ENCODE data around the gene SSR4.
"Not testable (repeated sequence)": the region's sequence is repeated elsewhere in the genome, so short reads cannot be mapped to it uniquely, and the experiment has no call there.

The SSR4 gene

DNA sequence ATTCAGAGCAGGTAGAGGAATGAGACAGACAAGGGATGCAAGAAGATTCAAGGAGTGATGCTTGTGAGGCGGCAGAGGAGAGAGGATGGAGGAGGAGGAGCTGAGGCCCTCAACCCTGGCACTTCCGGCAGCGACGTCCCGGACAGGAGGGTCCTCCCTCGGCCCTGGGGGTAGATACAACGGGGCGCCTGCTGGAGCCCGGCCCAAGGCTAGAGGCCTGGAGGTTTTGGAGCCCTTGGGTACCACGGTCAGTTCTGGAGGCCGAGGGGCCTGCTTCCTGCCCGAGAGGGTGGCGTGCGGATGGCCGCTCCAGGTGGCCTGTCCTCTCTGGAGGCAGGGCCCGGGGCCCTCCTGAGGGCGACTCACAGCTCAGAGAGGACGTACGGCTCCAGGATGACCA lies 13.5 kb downstream of the SSR4 start:
- DNase-seq, result no peak

DNA sequence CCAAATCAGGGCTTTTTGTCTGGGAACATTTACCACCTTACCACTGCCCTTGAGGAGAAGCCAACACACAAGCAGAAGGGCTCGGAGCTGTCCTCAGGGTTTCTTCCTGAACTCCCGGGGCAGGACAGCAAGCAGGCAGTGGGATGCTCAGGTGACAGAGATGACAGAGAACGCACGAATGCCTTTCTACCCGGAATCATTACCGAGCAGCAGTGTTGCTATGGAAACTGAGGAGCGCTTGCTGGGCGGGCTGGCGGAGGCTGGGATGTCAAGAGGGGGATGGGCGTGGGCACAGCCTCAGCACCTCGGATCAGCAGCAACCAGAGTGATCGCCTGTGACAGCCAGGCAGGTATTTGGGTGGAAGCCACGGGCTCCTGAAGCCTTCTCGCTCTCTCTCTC lies 17.8 kb downstream of the SSR4 start:
- no peak for DNase-seq

DNA sequence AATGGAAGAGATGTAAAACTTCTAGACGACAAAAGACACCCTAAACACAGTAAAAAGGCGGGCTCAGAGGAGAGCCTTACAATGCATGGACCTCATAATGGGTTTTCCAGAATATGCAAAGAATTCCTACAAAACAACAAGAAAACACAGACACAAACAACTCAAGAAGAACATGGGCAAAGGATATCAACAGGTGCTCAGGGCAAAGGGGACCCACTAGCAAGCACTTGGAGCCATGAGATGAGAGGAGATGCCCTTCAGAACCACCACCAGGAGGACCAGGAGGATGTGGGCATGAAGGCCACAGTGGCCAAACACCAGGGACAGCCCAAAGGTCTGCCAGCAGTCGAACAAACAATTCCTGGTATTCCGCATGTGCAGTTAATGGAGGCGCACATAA lies 18.7 kb downstream of the SSR4 start:
- DNase-seq, result no peak

DNA sequence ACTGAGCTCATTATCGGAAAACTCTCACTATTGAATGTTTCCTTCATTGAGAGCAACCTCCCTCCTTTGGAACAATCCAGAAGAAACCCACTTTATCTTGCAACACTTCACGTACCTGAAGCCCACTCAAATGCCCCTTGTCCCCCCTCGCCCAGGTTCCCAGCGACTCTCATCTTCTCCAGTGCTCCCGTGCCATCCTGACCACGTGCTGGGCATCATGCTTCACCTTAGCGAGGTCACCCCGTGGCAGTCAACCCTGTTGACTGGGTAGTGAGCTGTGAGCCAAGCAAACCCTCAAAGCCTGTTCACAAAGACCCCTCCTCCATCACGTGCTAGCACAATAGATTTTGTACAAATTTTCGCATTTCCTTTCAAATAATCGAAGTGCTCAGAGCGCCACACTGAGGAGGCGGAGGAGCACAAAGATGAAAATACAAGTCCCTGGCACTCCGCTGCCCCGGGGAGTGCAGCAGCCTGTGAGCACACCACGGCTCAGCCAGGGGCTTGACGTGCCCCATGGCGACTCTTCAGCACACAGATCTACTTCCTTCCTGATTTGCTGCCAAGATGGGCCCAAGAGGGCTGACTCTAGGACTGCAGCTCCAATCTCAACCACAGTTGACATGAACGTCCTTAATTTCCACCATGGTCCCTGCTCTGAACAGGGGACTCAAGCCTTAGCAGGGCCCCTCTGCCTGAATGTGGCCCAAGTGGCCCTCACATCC lies 20.3 kb downstream of the SSR4 start:
- DNase-seq, result no peak

DNA sequence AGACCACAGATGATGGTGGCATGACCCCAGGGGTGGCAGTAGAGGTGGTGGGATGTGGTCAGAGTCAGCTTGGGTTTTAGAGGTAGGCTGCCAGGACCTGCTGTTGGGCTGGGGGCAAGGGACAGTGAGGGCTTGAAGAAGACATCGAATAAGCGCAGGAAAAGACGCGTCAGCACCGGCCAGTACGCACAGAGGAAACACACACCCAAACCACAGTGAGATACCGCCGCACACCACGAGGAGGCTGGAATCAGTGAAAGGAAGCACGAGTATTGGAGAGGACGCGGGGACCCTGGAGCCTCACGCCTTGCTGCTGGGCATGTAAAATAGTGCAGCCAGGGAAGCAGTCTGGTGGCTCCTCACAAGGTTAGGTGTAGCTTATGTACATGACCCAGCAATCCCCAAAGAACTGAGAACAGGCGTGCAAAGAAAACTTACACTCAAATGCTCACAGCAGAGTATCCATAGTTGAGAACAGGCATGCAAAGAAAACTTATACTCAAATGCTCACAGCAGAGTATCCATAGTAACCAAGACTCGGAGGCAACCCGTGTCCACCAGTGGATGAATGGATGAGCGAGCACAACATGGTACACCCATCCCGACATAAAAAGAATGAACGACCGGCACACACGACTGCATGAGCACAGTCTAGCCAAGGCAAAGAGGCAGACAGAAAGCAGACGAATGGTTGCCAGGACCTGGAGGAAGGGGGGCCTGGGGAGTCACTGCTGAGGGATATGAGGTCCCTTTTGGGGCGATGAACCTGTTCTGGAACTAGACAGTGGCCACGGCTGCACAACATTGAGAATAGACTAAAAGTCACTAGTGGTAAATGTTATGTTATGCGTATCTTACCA lies 22.6 kb downstream of the SSR4 start:
- DNase-seq, result no peak

DNA sequence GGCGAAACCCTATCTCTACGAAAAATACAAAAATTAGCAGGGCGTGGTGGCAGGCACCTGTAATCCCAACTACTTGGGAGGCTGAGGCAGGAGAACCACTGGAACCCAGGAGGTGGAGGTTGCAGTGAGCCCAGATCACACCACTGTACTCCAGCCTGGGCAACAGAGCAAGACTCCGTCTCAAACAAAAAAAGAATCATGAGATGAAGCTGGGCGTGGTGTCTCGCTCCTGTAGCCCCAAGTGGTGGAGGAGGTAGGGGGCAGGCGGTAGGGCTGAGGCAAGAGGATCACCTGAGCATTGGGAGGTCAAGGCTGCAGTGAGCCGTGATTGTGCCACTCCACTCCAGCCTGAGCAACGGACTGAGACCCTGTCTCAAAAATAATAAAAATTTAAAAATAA lies 23.6 kb downstream of the SSR4 start:
- not testable (repeated sequence) for DNase-seq

DNA sequence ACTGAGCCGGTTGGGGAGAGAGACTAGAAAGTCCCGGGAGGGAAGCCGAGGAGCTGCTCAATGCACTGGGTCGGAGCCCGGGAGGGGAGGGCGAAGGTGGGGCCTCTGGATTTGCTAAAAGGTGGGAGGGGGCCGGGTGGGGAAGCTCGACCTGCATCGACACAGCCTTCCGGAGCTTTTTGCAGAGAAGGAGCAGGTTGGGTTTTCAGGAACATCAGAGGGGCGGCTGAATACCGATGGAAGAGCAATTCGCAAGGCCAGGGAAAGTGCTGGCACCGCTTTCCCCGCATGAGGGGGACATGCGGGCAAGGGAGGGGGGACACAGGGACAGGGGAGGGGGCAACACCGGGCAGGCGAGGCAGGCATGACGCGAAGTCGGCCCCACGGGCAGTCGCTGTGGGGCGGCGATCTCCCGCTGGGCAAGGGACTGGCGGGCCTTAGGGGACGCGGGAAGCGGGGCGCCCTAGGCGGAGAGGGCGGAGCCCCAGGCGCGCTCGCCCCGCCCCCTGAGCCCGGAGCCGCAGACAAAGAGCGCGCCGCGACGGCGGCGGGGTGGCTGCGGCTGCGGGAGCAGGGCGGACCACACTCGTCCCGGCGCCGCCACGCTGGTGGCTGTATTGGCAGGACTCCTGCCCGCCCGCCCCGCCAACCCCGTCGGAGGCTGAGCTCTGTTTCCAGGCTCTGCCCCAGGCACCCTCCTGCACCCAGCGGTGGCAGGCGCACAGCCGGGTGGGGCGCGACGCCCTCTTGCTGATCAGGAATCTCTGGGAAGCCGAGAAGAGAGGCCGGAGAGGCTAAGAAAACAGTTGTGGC lies 24.3 kb downstream of the SSR4 start:
- DNase-seq, result peak; percentile 64

DNA sequence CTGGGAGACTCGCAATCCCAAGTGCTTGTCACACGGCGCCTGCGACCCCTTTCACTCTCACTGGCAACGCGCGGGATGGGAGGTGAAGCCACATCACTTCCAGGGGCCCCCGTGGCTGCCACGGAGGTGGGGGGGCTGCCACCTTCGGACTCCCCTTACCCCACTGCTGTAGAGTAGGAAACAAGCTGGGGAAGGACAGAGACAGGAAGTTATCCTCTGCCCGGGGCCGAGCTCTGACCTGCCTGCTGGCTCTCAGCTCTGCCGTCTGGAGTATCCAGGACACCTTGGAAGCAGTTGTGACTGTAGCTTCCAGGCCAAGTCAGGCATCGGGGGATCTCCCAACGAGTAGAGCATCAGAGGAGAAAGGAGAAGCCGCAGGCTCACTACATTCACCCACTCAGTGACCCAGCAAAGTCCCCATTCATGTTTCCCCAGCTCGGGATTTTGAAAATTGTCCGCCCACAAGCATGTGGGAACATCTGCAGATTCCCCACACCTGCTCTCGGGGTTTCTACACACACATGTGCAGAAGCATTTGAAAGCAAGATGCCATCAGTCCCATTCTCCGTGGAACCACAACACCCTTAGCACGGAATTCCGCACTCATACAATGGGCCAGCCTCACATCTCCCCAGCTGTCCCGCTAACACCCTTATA lies 25.0 kb downstream of the SSR4 start:
- no peak for DNase-seq

DNA sequence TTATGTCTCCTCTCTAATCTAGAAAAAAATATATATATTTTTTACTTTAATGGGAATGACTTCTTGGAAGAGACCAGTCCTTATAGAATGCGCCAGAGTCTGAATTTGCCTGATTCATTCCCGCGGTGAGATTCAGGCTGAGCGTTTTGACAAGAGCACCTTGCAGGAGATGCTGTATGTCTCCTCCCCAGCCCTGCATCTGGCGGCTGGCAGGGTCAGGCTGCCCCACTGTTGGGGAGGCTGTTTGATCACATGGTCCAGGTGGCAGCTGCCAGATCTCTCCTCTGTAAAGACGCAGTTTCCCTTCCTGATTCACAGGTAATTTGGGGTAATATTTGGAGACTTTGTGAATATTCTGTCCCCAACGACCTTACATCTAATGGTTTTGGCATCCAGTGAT lies 26.1 kb downstream of the SSR4 start:
- DNase-seq, result peak; percentile 4

DNA sequence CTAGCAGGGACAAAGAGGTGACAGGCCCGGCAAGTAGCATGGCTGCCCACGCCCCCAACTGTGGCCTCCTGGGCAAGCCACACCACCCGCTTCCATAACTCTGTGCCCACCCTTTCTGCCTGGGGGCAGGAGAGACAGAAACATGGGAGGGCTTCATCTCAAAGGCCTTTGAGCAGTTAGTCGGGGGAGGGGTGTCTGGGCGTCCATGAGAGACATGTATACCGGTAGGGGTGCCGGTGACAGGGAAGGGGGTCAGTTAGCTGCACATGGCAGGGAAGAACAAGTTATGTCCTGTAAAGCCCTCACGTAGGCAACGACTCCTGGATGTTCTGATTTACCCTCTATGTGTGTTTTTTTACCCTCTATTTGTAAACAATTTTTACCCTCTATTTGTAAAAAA lies 26.6 kb downstream of the SSR4 start:
- no peak for DNase-seq

DNA sequence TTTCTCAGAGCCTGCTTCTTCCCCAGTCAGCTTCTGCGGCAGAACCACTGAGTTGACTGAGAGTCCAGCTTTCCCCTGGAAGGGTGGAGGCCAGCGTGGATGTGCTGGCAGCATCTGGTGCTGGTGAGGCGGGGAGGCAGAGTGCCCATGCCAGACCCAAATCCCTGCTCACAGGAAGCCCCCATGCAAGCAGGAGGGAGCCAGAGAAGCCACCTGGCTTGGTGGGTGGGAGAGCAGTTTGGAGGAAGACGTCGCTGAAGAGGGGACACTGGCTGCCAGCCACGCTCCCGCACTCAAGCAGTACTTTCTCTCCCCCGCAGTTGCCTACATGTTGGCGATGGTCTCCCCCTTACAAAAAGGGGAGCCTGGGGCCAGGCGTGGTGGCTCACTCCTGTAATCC lies 29.9 kb downstream of the SSR4 start:
- DNase-seq, result no peak

DNA sequence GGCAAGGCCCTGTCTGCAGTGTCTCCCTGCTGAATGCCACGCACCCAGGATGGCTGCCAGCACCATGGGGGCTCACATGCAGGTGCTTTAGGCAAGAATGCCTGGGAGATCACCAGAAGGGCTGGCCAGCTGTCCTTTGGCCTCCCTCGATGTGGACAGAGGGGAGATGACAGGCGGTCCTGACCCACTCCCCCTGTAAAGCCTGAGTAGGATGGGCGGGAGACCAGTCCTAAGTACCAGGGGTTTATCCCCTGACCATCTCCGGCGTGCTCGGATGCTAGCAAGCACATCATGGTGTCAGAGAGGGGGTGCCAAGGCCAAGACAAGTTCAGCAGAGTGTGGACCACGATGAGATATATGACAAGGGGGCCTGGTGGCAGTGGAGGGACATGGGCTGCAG lies 30.6 kb downstream of the SSR4 start:
- DNase-seq, result no peak

DNA sequence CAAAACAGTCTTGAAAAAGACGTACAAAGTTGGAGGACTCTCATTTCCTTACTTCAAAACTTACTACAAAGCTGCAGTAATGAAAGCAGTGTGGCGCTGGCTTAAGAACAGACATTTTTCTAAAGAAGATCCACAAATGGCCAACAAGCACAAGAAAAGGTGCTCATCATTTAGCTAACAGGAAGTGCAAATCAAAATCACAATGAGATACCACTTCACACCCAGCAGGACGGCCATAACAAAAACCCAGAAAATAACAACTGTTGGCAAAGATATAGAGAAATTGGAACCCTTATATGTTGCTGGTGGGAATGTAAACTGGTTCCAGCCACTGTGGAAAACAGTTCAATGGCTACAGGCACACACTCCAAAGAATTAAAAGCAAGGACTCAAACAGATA lies 32.5 kb downstream of the SSR4 start:
- no peak for DNase-seq

DNA sequence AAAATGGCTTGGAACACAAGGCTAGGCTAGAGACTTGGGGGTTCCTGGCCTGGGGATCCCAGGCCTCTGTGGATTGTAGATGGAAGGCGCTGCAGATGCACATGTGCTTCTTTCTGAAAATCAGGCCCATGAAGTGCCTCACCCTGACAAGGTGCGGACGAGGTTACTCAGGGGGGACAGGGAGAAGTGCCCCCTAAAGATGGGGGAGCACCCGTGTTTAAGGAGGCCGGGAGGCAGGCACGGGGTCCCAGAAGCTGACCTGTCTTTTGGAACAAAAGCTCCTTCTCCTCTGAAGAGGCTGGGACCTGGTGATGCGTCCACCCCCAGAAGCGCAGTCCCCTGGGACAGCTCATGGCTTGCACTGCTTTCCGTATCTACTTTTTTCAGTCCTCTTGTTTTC lies 33.4 kb downstream of the SSR4 start:
- DNase-seq, result no peak

DNA sequence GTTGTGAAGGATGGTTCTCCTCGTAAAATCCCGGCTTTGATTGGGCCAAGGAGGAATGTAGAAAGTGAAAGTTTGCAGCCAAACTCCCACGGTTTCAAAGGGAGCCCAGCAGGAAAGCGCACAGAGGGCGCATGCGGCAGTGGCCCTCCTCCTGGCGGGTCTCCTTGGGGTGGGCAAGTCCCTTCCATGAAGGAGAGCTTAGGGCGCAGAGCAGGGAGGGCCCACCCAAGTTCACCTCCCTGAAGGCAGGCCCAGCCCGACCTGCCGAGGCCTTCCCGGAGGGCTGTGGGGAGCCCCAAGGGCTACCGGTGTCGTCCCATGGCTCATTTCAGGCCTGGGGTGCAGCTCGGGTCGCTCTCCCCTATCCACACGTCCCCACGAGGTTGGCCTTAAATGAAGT lies 33.8 kb downstream of the SSR4 start:
- no peak for DNase-seq

DNA sequence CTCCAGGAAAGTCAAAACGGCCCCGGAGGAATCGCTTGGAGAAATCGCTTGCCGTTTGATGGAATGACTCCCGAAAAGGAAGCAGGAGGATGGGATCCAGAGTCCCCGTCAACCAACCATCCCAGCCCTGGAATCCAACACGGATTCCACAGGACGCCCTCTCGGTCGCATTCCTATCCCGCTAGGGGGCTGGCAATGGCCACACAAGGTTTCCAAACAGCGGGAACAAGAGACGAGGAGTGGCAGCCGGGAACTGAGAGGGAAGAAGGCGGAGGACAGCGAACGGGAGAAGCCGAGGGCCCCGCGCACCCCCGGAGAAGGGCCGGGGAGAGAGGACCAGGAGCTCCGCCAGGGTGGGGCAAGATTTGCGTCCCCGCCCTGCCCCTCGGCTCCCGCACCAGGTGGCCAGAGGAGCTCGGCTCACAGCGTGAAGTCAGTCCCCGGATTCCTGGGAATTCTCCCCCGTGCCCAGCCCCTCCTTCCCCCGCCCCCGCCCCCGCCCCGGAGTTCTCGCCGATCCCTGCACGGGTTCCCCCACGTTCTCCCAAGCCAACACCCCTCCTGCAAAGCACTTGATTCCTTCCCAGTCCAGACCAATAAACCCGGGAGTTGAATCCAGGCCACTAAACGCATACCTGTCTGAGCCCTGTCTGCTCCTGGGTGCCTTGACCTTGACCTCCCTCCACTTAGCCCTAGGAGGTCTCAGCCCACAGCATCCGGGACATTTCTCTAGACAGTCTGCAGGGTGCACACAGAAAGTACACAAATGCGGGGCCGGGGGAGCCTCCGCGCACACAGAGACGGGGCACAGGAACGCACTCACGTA lies 34.5 kb downstream of the SSR4 start:
- DNase-seq, result no peak

DNA sequence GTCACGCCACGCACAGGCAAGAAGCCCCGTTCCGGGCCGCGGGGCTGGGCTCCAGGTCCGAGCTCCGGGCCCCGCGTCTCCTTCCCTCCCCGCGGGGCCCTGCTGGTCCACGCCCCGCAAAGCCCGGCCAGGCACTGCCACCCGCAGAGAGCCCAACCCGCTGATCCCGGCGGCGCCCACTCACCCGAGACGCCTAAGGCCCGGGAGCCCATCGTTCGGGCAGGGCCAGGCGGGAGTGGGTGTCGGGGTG lies 35.0 kb downstream of the SSR4 start:
- DNase-seq, result no peak

DNA sequence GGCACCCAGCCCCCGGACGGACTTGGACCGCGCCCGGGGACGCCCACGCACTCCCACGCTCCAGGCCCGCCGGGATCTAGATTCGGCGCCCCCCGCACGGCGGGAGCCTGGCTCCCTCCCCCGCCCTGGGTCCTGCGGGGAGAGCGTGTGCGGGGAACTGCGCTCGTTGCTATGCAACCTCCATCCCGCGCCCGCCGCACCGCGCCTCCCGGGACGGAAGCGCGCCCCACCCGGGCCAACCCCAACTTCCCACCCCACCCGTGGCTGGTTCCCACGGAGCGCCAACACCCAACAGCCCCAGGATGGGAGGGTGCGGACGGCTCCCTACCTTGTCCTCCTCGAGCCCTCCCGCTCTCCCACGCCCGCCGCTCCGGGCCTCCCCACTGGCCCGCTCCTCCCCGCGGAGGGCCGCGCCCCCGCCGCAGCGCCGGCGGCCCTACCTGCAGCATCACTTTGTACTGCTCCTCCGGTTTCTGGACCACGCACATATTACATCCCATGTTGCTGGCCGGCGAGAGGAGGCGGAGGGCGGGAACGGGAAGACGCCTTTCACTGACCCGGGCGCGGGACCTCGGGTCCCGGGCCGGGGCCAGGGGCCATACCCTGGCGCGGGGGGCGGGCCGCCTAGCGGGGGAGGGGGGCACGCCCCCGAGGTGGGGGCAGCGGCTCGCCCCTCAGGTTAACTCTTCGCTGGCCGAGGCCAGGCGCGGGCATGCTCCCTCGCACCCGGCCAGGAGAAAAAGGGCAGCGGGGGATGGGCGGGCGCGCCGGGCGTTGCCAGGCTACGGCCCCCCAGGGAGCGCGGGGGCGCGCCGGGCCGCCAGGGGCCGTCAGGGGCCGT lies 35.6 kb downstream of the SSR4 start, which contains the start of gene PDZD4:
Gene PDZD4, minus strand, starts transcription at position 746 of the 841 bp plus-strand sequence. Its CDS starts 246 bp downstream, at position 500.
- peak; percentile 22 for DNase-seq

DNA sequence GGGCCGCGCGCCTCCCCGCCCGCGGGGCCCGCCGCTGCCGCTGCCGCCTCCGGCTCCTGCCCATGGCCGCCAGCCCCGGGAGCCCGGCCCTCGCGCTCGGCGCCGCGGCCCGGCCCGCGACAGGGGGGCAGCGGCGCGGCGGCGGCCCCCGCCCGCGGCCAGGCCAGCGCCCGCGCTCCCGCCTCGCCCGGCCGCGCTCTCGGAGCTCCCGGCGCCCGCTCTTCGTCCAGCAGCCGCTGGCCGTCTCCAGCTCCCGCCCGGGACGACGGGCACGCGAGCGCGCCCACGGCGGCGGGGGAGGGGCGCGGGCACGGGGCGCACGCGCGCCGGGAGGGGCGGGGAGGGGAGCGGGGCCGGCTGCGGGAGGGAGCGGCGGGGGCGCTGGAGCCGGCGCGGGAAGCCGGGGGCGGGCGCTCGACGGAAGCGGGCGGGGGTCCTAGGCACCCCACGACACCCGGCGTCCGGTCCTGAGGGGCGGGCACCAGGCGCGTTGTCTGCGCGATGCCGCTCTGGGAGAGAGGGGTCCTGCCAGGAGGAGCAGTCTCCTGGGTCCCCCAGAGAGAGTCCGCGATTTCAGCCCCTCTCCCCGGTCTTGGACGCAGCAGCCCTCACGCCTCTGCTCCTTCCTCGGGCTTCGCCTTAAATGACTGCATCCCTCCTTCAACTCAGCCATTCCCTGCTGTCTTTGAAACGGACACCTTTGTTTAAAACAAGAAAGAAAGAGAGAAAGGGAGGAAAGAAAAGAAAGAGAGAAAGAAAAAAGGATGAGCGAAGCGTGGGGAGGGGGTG lies 36.4 kb downstream of the SSR4 start:
- peak; percentile 36 for DNase-seq

DNA sequence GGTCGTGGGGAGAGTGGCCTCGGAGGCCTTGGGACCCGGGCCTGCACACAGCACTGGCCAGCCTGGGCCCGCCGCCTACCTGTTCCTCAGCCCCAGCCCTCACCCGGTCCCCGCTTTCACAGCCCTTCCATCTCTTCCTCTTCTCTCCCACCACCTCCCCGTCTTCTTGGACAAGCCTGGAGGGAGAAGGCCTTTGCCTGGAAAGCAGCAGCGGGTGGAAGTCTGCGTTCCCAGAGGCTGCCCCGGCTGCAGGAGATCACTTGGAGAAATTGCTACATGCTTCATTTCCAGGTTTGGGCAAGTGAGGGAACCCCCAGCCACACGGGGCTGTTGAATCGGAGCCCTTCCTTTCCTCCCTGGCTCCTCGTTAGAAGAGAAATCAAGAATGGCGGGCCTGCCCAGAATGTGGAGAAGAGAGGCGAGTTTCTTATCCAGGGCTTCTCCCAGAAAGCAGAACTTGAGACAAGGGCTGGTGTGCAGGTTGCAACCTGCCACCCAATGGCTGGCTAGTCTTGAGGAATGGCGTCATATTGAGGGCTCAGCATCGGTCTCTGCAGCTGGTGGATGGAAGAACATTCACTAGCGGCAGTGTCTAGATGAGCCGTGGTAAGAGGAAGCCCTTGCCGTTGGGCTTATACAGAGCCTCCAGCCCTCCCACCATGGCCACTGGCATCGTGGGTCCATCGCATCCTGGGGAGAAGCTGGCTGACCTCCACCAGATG lies 37.1 kb downstream of the SSR4 start:
- no peak for DNase-seq

Measured in NCI-H345 (cell line).